Measurements from ENCODE around the gene DIRAS1. TPM values are rescaled to one million over a fixed set of nuclear protein-coding genes. Genes with fewer than 3 reads are reported as not detected.

Gene DIRAS1
- total and polyA plus RNA-seq, 2 of the 8 experiments (the other 6 are each of a cell fraction or from before 2014, with no cell fraction given): 20.2 to 22.3 TPM

GRCh38 chr19:2722541-2723344, 1.6 kb upstream of the DIRAS1 start (continued):
- TF ChIP-seq KDM4A (IDR thresholded peaks at IDR 0.05; ENCODE audit: low read depth, low read length, severe bottlenecking) (no peak), POLR2A (IDR thresholded peaks at IDR 0.05; ENCODE audit: control extremely low read depth in 1 of 2, low read depth in 2 of 2, low read length in 2 of 2) (no peak), CHD7 (IDR thresholded peaks at IDR 0.05; ENCODE audit: insufficient replicate concordance, low read length) (no peak), RAD21 (IDR thresholded peaks at IDR 0.05 in 1 of 2, conservative IDR thresholded peaks at IDR 0.05 in 1 of 2; ENCODE audit: low read depth in 2 of 2, low read length in 2 of 2) (no peak)

Data from H1 (cell line).